ENCODE data around the gene APOA5. TPM values are rescaled to one million over a fixed set of nuclear protein-coding genes. Genes with fewer than 3 reads are reported as not detected.

APOA5 gene
- total and polyA plus RNA-seq, 2 of the 8 experiments (the other 6 are each of a cell fraction or from before 2014, with no cell fraction given), result 0.08 to 0.15 TPM

DNA sequence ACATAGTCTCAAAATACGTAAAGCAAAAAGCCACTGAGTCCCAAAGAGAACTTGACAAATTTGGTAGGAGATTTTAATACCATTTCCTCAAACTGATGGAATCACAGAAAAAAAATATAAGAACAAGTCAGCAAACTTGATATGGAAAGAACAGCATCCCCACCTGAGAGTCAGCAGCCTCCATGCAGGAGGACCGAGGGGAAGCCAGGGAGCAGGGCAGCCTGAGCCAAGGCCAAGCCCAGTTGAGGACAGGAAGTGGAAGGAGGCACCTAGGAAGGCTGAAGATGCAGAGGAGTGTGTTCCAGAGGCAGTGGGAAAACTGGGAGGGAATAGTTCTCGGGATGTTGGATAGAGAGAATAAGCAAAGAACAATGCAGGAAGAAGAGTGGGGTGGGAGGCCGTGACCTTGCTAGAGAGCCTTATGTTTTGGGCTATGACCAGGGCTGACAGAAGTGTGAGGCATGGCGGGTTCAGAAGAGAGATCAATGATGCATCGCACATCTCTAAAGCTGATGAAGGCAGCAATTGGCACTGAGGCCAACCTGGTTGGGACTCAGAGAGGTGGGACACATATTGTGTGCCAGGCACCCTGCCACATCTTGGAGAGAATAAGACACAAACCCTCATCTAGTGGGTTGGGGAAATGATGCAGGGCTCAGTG, 16.1 kb upstream of the APOA5 start:
- Histone ChIP-seq H3K9ac (replicated peaks in 1 of 4; ENCODE audit: extremely low read depth in 1 of 4, low read depth in 3 of 4, low read length in 3 of 4) (no peak overlapping the region), H4K20me1 (replicated peaks in 1 of 2; ENCODE audit: control insufficient read depth in 1 of 2, insufficient read depth in 2 of 2, low read length in 2 of 2) (no peaks in the 10 kb centered on the region), H3K4me1 (replicated peaks in 1 of 4; ENCODE audit: control insufficient read depth in 3 of 4, insufficient read depth in 4 of 4, low read length in 3 of 4) (no peaks in the 10 kb centered on the region), H2BK5ac (ENCODE audit: low read depth, low read length) (no peak overlapping the region), H4K8ac (ENCODE audit: extremely low read depth, insufficient read depth, low read length) (no peak overlapping the region), H2AK5ac (ENCODE audit: low read depth, low read length) (no peak overlapping the region), H3K14ac (ENCODE audit: insufficient read length) (no peak overlapping the region), H2BK20ac (ENCODE audit: low read length) (no peak overlapping the region), H3K27ac (ENCODE audit: low read depth, low read length) (no peak overlapping the region), H2BK12ac (ENCODE audit: low read depth, low read length) (no peak overlapping the region), H4K5ac (ENCODE audit: insufficient read length, low read depth, low read length) (no peak overlapping the region), H2AFZ (ENCODE audit: low read length) (no peak overlapping the region; the same call in 1 of the 2 replicates), H3K23ac (ENCODE audit: insufficient read length) (no peak overlapping the region), H3K79me2 (ENCODE audit: control insufficient read depth in 1 of 2, insufficient read depth in 2 of 2, low read length in 2 of 2) (no peaks in the 10 kb centered on the region), H3K23me2 (ENCODE audit: low read depth, low read length) (no peaks in the 10 kb centered on the region), H3K36me3 (ENCODE audit: control insufficient read depth in 2 of 4, insufficient read depth in 4 of 4, low read length in 3 of 4) (no peaks in the 10 kb centered on the region), H2BK120ac (replicated peaks; ENCODE audit: low read depth, low read length) (no peak overlapping the region), H3K4ac (replicated peaks; ENCODE audit: insufficient read length, low read depth, low read length) (no peak overlapping the region), H3K79me1 (ENCODE audit: low read depth, low read length) (no peaks in the 10 kb centered on the region), H3K18ac (ENCODE audit: extremely low read depth, low read length) (no peak overlapping the region), H2BK15ac (ENCODE audit: low read length) (no peak overlapping the region), H3K4me2 (ENCODE audit: insufficient read depth in 1 of 2, low read depth in 2 of 2, low read length in 2 of 2) (no peak overlapping the region), H3K27me3 (replicated peaks in 1 of 4; ENCODE audit: control insufficient read depth in 3 of 4, extremely low read depth in 1 of 4, insufficient read depth in 3 of 4, low read length in 3 of 4) (no peaks in the 10 kb centered on the region), H3K4me3 (ENCODE audit: extremely low read depth in 1 of 4, insufficient read depth in 2 of 4, low read depth in 3 of 4, low read length in 4 of 4) (no peak overlapping the region), H3K9me3 (ENCODE audit: insufficient read depth in 2 of 2, low read depth in 1 of 2, low read length in 1 of 2) (no peaks in the 10 kb centered on the region), H4K91ac (replicated peaks; ENCODE audit: insufficient read length, low read length) (no peak overlapping the region), H3K56ac (replicated peaks; ENCODE audit: insufficient read length, low read depth, low read length) (no peak overlapping the region)
- FAIRE-seq (no peak), DNase-seq (ENCODE audit: low read depth in 1 of 2, low spot score in 2 of 2) (no peak)
- POLR2A ChIA-PET (ENCODE audit: partially characterized antibody), result no interaction called here
- 89% methylated on average over 6 of the region's 6 CpGs; no CpG with 5 or more reads in 1 of the 2 experiments for WGBS, 2 experiments (ENCODE audit: extremely low coverage in 1 of 2, insufficient coverage in 1 of 2, insufficient read length in 1 of 2, insufficient replicate concordance in 2 of 2, low coverage in 1 of 2, low lambda C conversion rate in 2 of 2, missing lambda C conversion rate in 1 of 2)
- CTCF ChIA-PET (ENCODE audit: partially characterized antibody), result no interaction called here
- TF ChIP-seq EP300 (IDR thresholded peaks at IDR 0.05; ENCODE audit: borderline replicate concordance in 1 of 2, low read depth in 2 of 2, low read length in 2 of 2) (no peak), FOSL1 (IDR thresholded peaks at IDR 0.05; ENCODE audit: insufficient read depth, low read depth, low read length) (no peak), TBP (IDR thresholded peaks at IDR 0.05; ENCODE audit: low read depth, low read length) (no peak), RXRA (IDR thresholded peaks at IDR 0.05; ENCODE audit: insufficient read depth, low read depth, low read length) (no peak), CBX8 (IDR thresholded peaks at IDR 0.05; ENCODE audit: borderline replicate concordance, low read depth, low read length) (no peak), BACH1 (IDR thresholded peaks at IDR 0.05; ENCODE audit: low read length) (no peak), SRF (IDR thresholded peaks at IDR 0.05; ENCODE audit: low read depth, low read length) (no peak), EGR1 (IDR thresholded peaks at IDR 0.05; ENCODE audit: borderline replicate concordance, low read depth, low read length) (no peak), POLR2A (IDR thresholded peaks at IDR 0.05; ENCODE audit: control extremely low read depth in 1 of 2, low read depth in 2 of 2, low read length in 2 of 2) (no peak), EZH2 (IDR thresholded peaks at IDR 0.05; ENCODE audit: low read depth, low read length, severe bottlenecking) (no peak), POU5F1 (IDR thresholded peaks at IDR 0.05; ENCODE audit: low read depth, low read length) (no peak)
- TF ChIP-seq, protein P1, sequence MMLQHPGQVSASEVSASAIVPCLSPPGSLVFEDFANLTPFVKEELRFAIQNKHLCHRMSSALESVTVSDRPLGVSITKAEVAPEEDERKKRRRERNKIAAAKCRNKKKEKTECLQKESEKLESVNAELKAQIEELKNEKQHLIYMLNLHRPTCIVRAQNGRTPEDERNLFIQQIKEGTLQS (IDR thresholded peaks at IDR 0.05; ENCODE audit: insufficient read depth, low read depth, low read length), result no peak
- TF ChIP-seq, protein P2, sequence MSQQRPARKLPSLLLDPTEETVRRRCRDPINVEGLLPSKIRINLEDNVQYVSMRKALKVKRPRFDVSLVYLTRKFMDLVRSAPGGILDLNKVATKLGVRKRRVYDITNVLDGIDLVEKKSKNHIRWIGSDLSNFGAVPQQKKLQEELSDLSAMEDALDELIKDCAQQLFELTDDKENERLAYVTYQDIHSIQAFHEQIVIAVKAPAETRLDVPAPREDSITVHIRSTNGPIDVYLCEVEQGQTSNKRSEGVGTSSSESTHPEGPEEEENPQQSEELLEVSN (IDR thresholded peaks at IDR 0.05), result no peak

All from H1 (cell line).